HepG2 (cell line): Measurements from ENCODE around the gene CLASP1. TPM values are rescaled to one million over a fixed set of nuclear protein-coding genes. Genes with fewer than 3 reads are reported as not detected.

ENCODE experiments used
- ATAC-seq: fragments of 200-7000 bp; cut with Tn5 transposase; 3 replicates; pipeline ENCODE4 v1.9.1; 2020; ENCODE audit warnings: mild to moderate bottlenecking, moderate library complexity
- BruUV-seq: library from RNA; stranded (reverse); fragments of 400-500 nt; replicated peaks from 2 replicates; lab custom pipeline; 2021; lab: Mats Ljungman, UMichigan
- CTCF ChIA-PET: fragments of 300-600 bp; formaldehyde crosslinking; extraction: SDS; loops from one replicate; lab custom pipeline; 2021; ENCODE audit warnings: low total read pairs, inconsistent platforms, low intra/inter-chr PET ratio; lab: Yijun Ruan, JAX
- POLR2A ChIA-PET: fragments of 350-600 bp; sonication (Branson Sonifier 250); formaldehyde crosslinking; loops from one replicate; lab custom pipeline; 2020; ENCODE audit warnings: antibody characterized with exemption, inconsistent platforms; lab: Yijun Ruan, JAX
- DNase-seq: peaks from one replicate; pipeline ENCODE4 v3.0.0-alpha.2; 2015; ENCODE audit warnings: low spot score
- FAIRE-seq: peaks from 3 replicates; lab custom pipeline; 2011; peaks lifted over from hg19 to GRCh38; lab: Jason Lieb, UNC
- H2AFZ ChIP-seq: one replicate; pipeline ENCODE4 v1.6.1; 2011; ENCODE audit warnings: low read length, inconsistent platforms
- H3K27ac ChIP-seq: fragments of 300-600 bp; 3 replicates; pipeline ENCODE4 v1.8.0; 2011; ENCODE audit warnings: mixed run types, mild to moderate bottlenecking, mixed read lengths, low read length, inconsistent platforms; ENCODE audit not compliant: insufficient read depth; ENCODE audit errors: extremely low read length
- H3K27me3 ChIP-seq, 2 experiments: fragments of 200-600 bp in 1 of 2; 2 replicates in 1 of 2; 3 replicates in 1 of 2; pipeline versions ENCODE4 v1.6.0 to v1.8.0; 2011; ENCODE audit warnings: low read length in 2 of 2, mild to moderate bottlenecking in 2 of 2, moderate library complexity in 2 of 2, inconsistent platforms in 1 of 2; ENCODE audit not compliant: insufficient read depth in 2 of 2, control insufficient read depth in 1 of 2
- H3K36me3 ChIP-seq, 2 experiments: fragments of 200-600 bp in 1 of 2; replicated peaks in 1 of 2; 2 replicates in 1 of 2; 3 replicates in 1 of 2; pipeline versions ENCODE4 v1.5.1 to v1.8.0; 2011; ENCODE audit warnings: low read length in 2 of 2, inconsistent platforms in 1 of 2; ENCODE audit not compliant: insufficient read depth in 2 of 2, control insufficient read depth in 1 of 2
- H3K4me1 ChIP-seq: 2 replicates; pipeline ENCODE4 v1.5.1; 2012; ENCODE audit warnings: low read length, inconsistent platforms; ENCODE audit not compliant: insufficient read depth
- H3K4me2 ChIP-seq: 2 replicates; pipeline ENCODE4 v1.6.0; 2011; ENCODE audit warnings: low read depth, low read length, inconsistent platforms
- H3K4me3 ChIP-seq, 3 experiments: fragments of 200-600 bp in 1 of 3; sonication (generic), shearing (Covaris generic) in 1 of 3; replicated peaks in 1 of 3; 2 replicates each; pipeline ENCODE4 v1.5.1; 2011 to 2016; ENCODE audit warnings: low read length in 3 of 3, inconsistent platforms in 2 of 3, low read depth in 2 of 3, mild to moderate bottlenecking in 2 of 3, control low read depth in 1 of 3, mixed read lengths in 1 of 3; ENCODE audit not compliant: insufficient read depth in 1 of 3
- H3K79me2 ChIP-seq: one replicate; pipeline ENCODE4 v1.6.1; 2011; ENCODE audit warnings: low read length, inconsistent platforms; ENCODE audit not compliant: insufficient read depth
- H3K9ac ChIP-seq: 2 replicates; pipeline ENCODE4 v1.6.0; 2011; ENCODE audit warnings: mild to moderate bottlenecking, low read depth, low read length, inconsistent platforms; ENCODE audit not compliant: insufficient read depth
- H3K9me3 ChIP-seq: 2 replicates; pipeline ENCODE4 v1.5.1; 2012; ENCODE audit warnings: mild to moderate bottlenecking, low read length
- H4K20me1 ChIP-seq: 2 replicates; pipeline ENCODE4 v1.6.0; 2011; ENCODE audit warnings: inconsistent platforms, mild to moderate bottlenecking, low read length, moderate library complexity; ENCODE audit not compliant: insufficient read depth
- CBFB ChIP-seq: sonication (generic); formaldehyde crosslinking; IDR thresholded peaks from 2 replicates; pipeline ENCODE4 v1.4.0; 2020; ENCODE audit warnings: missing genetic modification reagents
- CEBPG ChIP-seq: IDR thresholded peaks from 2 replicates; pipeline ENCODE4 v1.6.1; 2016
- FOSL1 ChIP-seq: sonication (generic); formaldehyde crosslinking; IDR thresholded peaks from 2 replicates; pipeline ENCODE4 v1.9.0; 2021; ENCODE audit warnings: missing genetic modification reagents, borderline replicate concordance
- FOXA3 ChIP-seq: IDR thresholded peaks from 2 replicates; pipeline ENCODE4 v1.6.1; 2016; ENCODE audit warnings: missing genetic modification reagents, missing compliant biosample characterization
- HNF4A ChIP-seq: sonication (generic); formaldehyde crosslinking; IDR thresholded peaks from 2 replicates; pipeline ENCODE4 v1.4.0; 2020; ENCODE audit warnings: missing genetic modification reagents
- LCORL ChIP-seq, 2 experiments: fragments of 450-650 bp in 1 of 2; sonication (generic) in 1 of 2; formaldehyde crosslinking in 1 of 2; IDR thresholded peaks; 2 replicates each; pipeline versions ENCODE4 v1.5.0 to v1.6.1; 2017 to 2020; ENCODE audit warnings: antibody characterized with exemption in 1 of 2, missing genetic modification reagents in 1 of 2
- MED1 ChIP-seq: sonication (generic); formaldehyde crosslinking; IDR thresholded peaks from 2 replicates; pipeline ENCODE4 v1.4.0; 2020; ENCODE audit warnings: missing genetic modification reagents
- RARG ChIP-seq: sonication (generic); formaldehyde crosslinking; IDR thresholded peaks from 2 replicates; pipeline ENCODE4 v1.4.0; 2020; ENCODE audit warnings: low read depth, mild to moderate bottlenecking, missing genetic modification reagents
- RBM22 ChIP-seq: fragments of 200-400 bp; formaldehyde crosslinking; optimal IDR thresholded peaks from 2 replicates; pipeline ENCODE3; 2017; ENCODE audit warnings: mild to moderate bottlenecking, low read length, moderate library complexity
- REPIN1 ChIP-seq: sonication (generic); formaldehyde crosslinking; IDR thresholded peaks from 2 replicates; pipeline ENCODE4 v1.8.0; 2022; ENCODE audit warnings: missing genetic modification reagents, low read depth, mild to moderate bottlenecking, borderline replicate concordance
- RXRA ChIP-seq: sonication (generic); formaldehyde crosslinking; IDR thresholded peaks from 2 replicates; pipeline ENCODE4 v1.5.1; 2020; ENCODE audit warnings: missing genetic modification reagents
- SAFB2 ChIP-seq: sonication (generic); formaldehyde crosslinking; IDR thresholded peaks from 2 replicates; pipeline ENCODE4 v1.5.1; 2020; ENCODE audit warnings: missing genetic modification reagents, low read depth, mild to moderate bottlenecking, borderline replicate concordance
- ZMYM2 ChIP-seq: sonication (generic); formaldehyde crosslinking; IDR thresholded peaks from 2 replicates; pipeline ENCODE4 v1.8.0; 2022; ENCODE audit warnings: mild to moderate bottlenecking, missing genetic modification reagents
- ZNF264 ChIP-seq: sonication (generic); formaldehyde crosslinking; IDR thresholded peaks from 2 replicates; pipeline ENCODE4 v1.4.0; 2020; ENCODE audit warnings: missing genetic modification reagents
- ZNF317 ChIP-seq: sonication (generic); formaldehyde crosslinking; IDR thresholded peaks from 2 replicates; pipeline ENCODE4 v1.5.0; 2020; ENCODE audit warnings: mild to moderate bottlenecking, missing genetic modification reagents
- WGBS: methylation state at CpG from one replicate; pipeline ENCODE4 v1.1.6; 2017; ENCODE audit warnings: low lambda C conversion rate; 5-methylcytosine and 5-hydroxymethylcytosine counted together
- in situ Hi-C: cut with HindIII; loops from 2 replicates; pipeline ENCODE4 v1.10.0; 2017; ENCODE audit warnings: low pct_unique_long_range_greater_than_20kb; ENCODE audit not compliant: extremely low pct_ligation_motif_present
- intact Hi-C: fragments of 100-400 bp; cut with micrococcal nuclease; formaldehyde crosslinking; loops from one replicate; pipeline ENCODE4 v1.10.0; 2022; ENCODE audit not compliant: unreplicated experiment
- polyA plus RNA-seq, 8 experiments: library from polyadenylated mRNA; depleted of rRNA in 3 of 8; stranded (reverse) in 7 of 8; unstranded in 1 of 8; fragments of >200 nt; fragmentation: Illumina TruSeq in 4 of 8; extraction: Trizol in 4 of 8; gene quantifications; 2 replicates each; pipeline versions ENCODE4 v1.2.1 to v1.2.3, GENCODE V29; 2011 to 2016; ENCODE audit warnings: low read depth in 4 of 8, missing spikeins in 1 of 8, mixed read lengths in 1 of 8; ENCODE audit not compliant: insufficient read depth in 1 of 8
- total RNA-seq, 5 experiments: library from RNA; depleted of rRNA; stranded (reverse); fragments of >200 nt; fragmentation: Illumina TruSeq; extraction: Trizol; gene quantifications; 2 replicates each; pipeline ENCODE4 v1.2.3, GENCODE V29; 2016; ENCODE audit warnings: low read depth in 1 of 5
- TF ChIP-seq, protein P1 (sequence below): sonication (generic); formaldehyde crosslinking; IDR thresholded peaks from 2 replicates; pipeline ENCODE4 v1.4.0; 2020; ENCODE audit warnings: missing genetic modification reagents, mild to moderate bottlenecking, borderline replicate concordance
- TF ChIP-seq, protein P2 (sequence below), 2 experiments: sonication (generic) in 1 of 2; formaldehyde crosslinking in 1 of 2; IDR thresholded peaks; 2 replicates each; pipeline versions ENCODE4 v1.4.0 to v1.6.1; 2016 to 2020; ENCODE audit warnings: borderline replicate concordance in 1 of 2, low read depth in 1 of 2, mild to moderate bottlenecking in 1 of 2, missing genetic modification reagents in 1 of 2
- TF ChIP-seq, protein P3 (sequence below): sonication (generic); formaldehyde crosslinking; IDR thresholded peaks from 2 replicates; pipeline ENCODE4 v1.8.0; 2022; ENCODE audit warnings: mild to moderate bottlenecking, missing genetic modification reagents, borderline replicate concordance

CLASP1 gene
- total and polyA plus RNA-seq, 2 of the 13 experiments (the other 11 are each of a cell fraction or from before 2014, with no cell fraction given): 11.7 to 47.9 TPM

DNA sequence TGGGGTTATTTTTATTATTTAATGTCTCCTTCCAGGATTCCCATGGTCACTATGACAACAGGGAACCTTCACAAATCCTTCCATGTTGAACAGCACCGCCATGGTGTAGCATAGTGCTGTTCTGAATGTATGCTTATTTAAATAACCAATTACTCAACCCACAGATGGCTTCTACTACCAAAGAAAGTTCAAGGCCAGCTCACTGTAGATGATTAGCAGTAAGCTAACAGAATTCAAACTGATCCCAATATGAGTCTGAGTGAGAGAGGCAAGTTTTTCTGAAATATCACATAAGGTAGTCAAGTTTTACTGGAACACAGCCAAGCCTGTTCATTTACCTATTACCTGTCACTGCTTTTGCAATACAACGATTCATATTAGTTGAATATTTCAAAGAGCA lies 51.2 kb downstream of the CLASP1 start:
- WGBS: 27% methylated on average over 2 of the region's 2 CpGs
- TF ChIP-seq ZNF264 (CRISPR knock-in tag): peak; percentile 20; the same call in 1 of the 2 replicates
- peak; percentile 19; the same call in 1 of the 2 replicates for TF ChIP-seq RXRA (CRISPR knock-in tag)
- peak; percentile 55 for TF ChIP-seq HNF4A (CRISPR knock-in tag)
- no peak for TF ChIP-seq SAFB2 (CRISPR knock-in tag)
- no peak for TF ChIP-seq LCORL (IDR thresholded peaks at IDR 0.05)
- 0 out of 2 replicates have a peak, but pooled peaks have one; percentile 19 for TF ChIP-seq LCORL (CRISPR knock-in tag; IDR thresholded peaks at IDR 0.05)
- peak; percentile 35 for TF ChIP-seq RBM22
- TF ChIP-seq, protein P1, sequence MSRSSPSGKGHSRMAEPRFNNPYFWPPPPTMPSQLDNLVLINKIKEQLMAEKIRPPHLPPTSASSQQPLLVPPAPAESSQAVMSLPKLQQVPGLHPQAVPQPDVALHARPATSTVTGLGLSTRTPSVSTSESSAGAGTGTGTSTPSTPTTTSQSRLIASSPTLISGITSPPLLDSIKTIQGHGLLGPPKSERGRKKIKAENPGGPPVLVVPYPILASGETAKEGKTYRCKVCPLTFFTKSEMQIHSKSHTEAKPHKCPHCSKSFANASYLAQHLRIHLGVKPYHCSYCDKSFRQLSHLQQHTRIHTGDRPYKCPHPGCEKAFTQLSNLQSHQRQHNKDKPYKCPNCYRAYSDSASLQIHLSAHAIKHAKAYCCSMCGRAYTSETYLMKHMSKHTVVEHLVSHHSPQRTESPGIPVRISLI: peak; percentile 48; the same call in 1 of the 2 replicates
- TF ChIP-seq REPIN1 (CRISPR knock-in tag): peak; percentile 83; the same call in 1 of the 2 replicates
- no peak for TF ChIP-seq RARG (CRISPR knock-in tag)
- TF ChIP-seq ZMYM2 (CRISPR knock-in tag): no peak
- TF ChIP-seq, protein P2, sequence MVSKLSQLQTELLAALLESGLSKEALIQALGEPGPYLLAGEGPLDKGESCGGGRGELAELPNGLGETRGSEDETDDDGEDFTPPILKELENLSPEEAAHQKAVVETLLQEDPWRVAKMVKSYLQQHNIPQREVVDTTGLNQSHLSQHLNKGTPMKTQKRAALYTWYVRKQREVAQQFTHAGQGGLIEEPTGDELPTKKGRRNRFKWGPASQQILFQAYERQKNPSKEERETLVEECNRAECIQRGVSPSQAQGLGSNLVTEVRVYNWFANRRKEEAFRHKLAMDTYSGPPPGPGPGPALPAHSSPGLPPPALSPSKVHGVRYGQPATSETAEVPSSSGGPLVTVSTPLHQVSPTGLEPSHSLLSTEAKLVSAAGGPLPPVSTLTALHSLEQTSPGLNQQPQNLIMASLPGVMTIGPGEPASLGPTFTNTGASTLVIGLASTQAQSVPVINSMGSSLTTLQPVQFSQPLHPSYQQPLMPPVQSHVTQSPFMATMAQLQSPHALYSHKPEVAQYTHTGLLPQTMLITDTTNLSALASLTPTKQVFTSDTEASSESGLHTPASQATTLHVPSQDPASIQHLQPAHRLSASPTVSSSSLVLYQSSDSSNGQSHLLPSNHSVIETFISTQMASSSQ (IDR thresholded peaks at IDR 0.05; ENCODE audit: low read depth): peak; percentile 38; the same call in 1 of the 2 replicates
- TF ChIP-seq, protein P2 (CRISPR knock-in tag; IDR thresholded peaks at IDR 0.05; ENCODE audit: borderline replicate concordance): peak; percentile 34; the same call in 1 of the 2 replicates
- TF ChIP-seq FOXA3: peak; percentile 60
- 0 out of 2 replicates have a peak, but pooled peaks have one; percentile 33 for TF ChIP-seq ZNF317 (CRISPR knock-in tag)
- TF ChIP-seq FOSL1 (CRISPR knock-in tag): no peak
- TF ChIP-seq, protein P3, sequence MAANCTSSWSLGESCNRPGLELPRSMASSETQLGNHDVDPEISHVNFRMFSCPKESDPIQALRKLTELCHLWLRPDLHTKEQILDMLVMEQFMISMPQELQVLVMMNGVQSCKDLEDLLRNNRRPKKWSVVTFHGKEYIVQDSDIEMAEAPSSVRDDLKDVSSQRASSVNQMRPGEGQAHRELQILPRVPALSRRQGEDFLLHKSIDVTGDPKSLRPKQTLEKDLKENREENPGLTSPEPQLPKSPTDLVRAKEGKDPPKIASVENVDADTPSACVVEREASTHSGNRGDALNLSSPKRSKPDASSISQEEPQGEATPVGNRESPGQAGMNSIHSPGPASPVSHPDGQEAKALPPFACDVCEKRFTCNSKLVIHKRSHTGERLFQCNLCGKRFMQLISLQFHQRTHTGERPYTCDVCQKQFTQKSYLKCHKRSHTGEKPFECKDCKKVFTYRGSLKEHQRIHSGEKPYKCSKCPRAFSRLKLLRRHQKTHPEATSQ: peak; percentile 83; the same call in 1 of the 2 replicates
- no peak for TF ChIP-seq MED1 (CRISPR knock-in tag)
- TF ChIP-seq CBFB (CRISPR knock-in tag): no peak
- peak; percentile 72 for TF ChIP-seq CEBPG

More for the DNA sequence above, 51.2 kb downstream of the CLASP1 start:
- H3K4me3 ChIP-seq: no peak overlapping the region
- DNase-seq (peak; percentile 89), FAIRE-seq (peak; percentile 26), ATAC-seq (peak; percentile 95)
- ChIA-PET POLR2A (interaction anchor here (1.0 to 2.3 kb wide), 5 partner anchors 47 to 139 kb away, joined by 3 to 23 read pairs (median 5); partner anchors contain the start of genes CLASP1, NIFK and RNU4ATAC), CTCF (no interaction called here)
- in situ Hi-C loops: loop anchor here (10.0 kb wide), 1 partner anchor 117 kb away; no protein-coding TSS in a partner anchor
- peak overlapping the region; percentile 41 for H3K27ac ChIP-seq
- no peak overlapping the region for H3K9ac ChIP-seq
- peaks cover 44% of the 10 kb centered on the region for H3K4me1 ChIP-seq
- H3K27me3 ChIP-seq: no peaks in the 10 kb centered on the region
- H4K20me1 ChIP-seq: peaks cover 20% of the 10 kb centered on the region; the same call in 1 of the 2 replicates
- no peaks in the 10 kb centered on the region for H3K9me3 ChIP-seq
- peak overlapping the region; percentile 15; the same call in 1 of the 2 replicates for H3K4me2 ChIP-seq
- BruUV-seq: no TSS peak
- H3K36me3 ChIP-seq: peaks cover 6 to 13% of the 10 kb centered on the region in 2 experiments; a peak in 3 of 5 replicates
- peaks cover 54% of the 10 kb centered on the region for H3K79me2 ChIP-seq
- H2AFZ ChIP-seq: no peak overlapping the region
- intact Hi-C loops: loop anchor here (1.0 kb wide), 1 partner anchor 51 kb away; the partner anchor contains the start of gene CLASP1
